Smooth muscle cell (in vitro differentiated cells): Measurements from ENCODE around the gene PRCD. TPM values are rescaled to one million over a fixed set of nuclear protein-coding genes. Genes with fewer than 3 reads are reported as not detected.

Experiments used
- DNase-seq: peaks from one replicate; lab custom pipeline; 2025; ENCODE audit not compliant: unreplicated experiment; lab: John Stamatoyannopoulos, UW
- H2AFZ ChIP-seq: fragments of 200-600 bp; sonication (generic); 2 replicates; pipeline ENCODE4 v1.6.0; 2016; ENCODE audit warnings: antibody characterized with exemption, low read depth, mild to moderate bottlenecking
- H3F3A ChIP-seq: fragments of 200-600 bp; sonication (generic); 2 replicates; pipeline ENCODE4 v1.6.0; 2017; ENCODE audit warnings: antibody characterized with exemption, low read depth
- H3K27ac ChIP-seq: fragments of 200-600 bp; sonication (generic); 2 replicates; pipeline ENCODE4 v1.5.1; 2016; ENCODE audit warnings: low read depth, mild to moderate bottlenecking
- H3K27me3 ChIP-seq: fragments of 200-600 bp; sonication (generic); 2 replicates; pipeline ENCODE4 v1.6.1; 2016; ENCODE audit warnings: low read depth, mild to moderate bottlenecking
- H3K36me3 ChIP-seq: fragments of 200-600 bp; sonication (generic); 2 replicates; pipeline ENCODE4 v1.5.1; 2016; ENCODE audit warnings: low read depth
- H3K4me1 ChIP-seq: fragments of 200-600 bp; sonication (generic); 2 replicates; pipeline ENCODE4 v1.5.1; 2016; ENCODE audit warnings: low read depth
- H3K4me2 ChIP-seq: fragments of 200-600 bp; sonication (generic); 2 replicates; pipeline ENCODE4 v1.6.0; 2016; ENCODE audit warnings: mild to moderate bottlenecking
- H3K4me3 ChIP-seq: fragments of 200-600 bp; sonication (generic); 2 replicates; pipeline ENCODE4 v1.5.1; 2016; ENCODE audit warnings: mild to moderate bottlenecking
- H3K79me2 ChIP-seq: fragments of 200-600 bp; sonication (generic); 2 replicates; pipeline ENCODE4 v1.6.0; 2016; ENCODE audit warnings: low read depth, mild to moderate bottlenecking
- H3K9ac ChIP-seq: fragments of 200-600 bp; sonication (generic); 2 replicates; pipeline ENCODE4 v1.6.0; 2016; ENCODE audit warnings: low read depth
- H3K9me3 ChIP-seq: fragments of 200-600 bp; sonication (generic); replicated peaks from 2 replicates; pipeline ENCODE4 v1.5.1; 2016; ENCODE audit warnings: low read depth
- H4K20me1 ChIP-seq: fragments of 200-600 bp; sonication (generic); 2 replicates; pipeline ENCODE4 v1.6.0; 2016; ENCODE audit warnings: low read depth
- WGBS: methylation state at CpG from one replicate; pipeline ENCODE4 v1.1.7; 2016; ENCODE audit warnings: low lambda C conversion rate; 5-methylcytosine and 5-hydroxymethylcytosine counted together
- polyA plus RNA-seq: library from polyadenylated mRNA; unstranded; fragments of >200 nt; fragmentation: Nextera tagmentation; extraction: Ambion mirVana; gene quantifications from 2 replicates; pipeline ENCODE4 v1.2.1, GENCODE V29; 2016
- total RNA-seq: library from RNA; depleted of rRNA; stranded (reverse); fragments of >200 nt; gene quantifications from 2 replicates; pipeline ENCODE4 v1.2.3, GENCODE V29; 2014
- TF ChIP-seq, protein P1 (sequence below): fragments of 200-600 bp; sonication (generic); IDR thresholded peaks from 2 replicates; pipeline ENCODE4 v1.5.1; 2017; ENCODE audit warnings: borderline replicate concordance, mild to moderate bottlenecking, antibody characterized with exemption; ENCODE audit not compliant: insufficient read depth, poor library complexity, severe bottlenecking

PRCD gene
- total and polyA plus RNA-seq, 2 experiments from 2014 or later: 0.31 to 5.8 TPM

DNA sequence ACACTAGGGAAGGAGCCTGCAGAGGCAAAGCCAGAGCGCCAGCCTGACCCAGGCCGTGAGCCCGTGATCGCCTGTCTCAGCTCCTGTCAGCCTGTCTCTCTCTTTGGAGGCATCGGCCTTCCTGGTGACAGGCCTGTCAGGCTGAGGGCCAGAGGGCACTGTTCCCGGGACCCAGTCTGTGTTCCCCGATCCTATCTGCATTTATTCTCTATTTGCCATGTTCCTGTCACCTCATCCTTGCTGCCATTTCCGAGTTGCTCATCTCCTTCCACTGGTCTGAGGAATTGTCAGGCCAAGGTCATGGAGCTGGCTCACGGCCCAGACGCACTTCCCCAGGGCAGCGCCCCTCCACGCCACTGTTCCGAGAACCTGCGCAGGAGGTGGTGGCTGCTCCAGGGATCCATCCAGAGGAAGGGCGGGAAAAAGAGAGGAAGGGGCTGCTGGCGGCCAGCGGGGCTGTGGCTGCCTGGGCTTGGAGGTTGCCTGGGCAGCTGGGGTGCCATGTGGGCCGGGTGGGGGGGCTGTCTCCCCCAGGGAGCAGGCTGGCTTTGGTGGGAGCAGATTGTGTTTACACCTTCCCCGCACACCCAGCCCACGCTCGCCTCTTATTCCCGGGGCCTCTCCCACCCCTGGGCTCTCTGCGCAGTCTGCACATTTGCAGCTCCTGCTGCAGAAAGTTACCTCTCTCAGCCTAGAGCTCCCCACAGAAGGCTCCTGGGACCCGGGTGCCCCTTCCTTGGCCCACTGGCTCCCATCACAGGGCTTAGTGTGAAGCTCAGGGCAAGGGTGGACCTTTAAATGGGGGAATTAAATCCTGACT lies 4.9 kb downstream of the PRCD start:
- no peaks in the 10 kb centered on the region for H4K20me1 ChIP-seq
- H3K4me1 ChIP-seq: peaks cover 16% of the 10 kb centered on the region
- no peaks in the 10 kb centered on the region for H3K79me2 ChIP-seq
- H3K4me2 ChIP-seq: peak overlapping the region; percentile 75
- peak overlapping the region; percentile 3 for H3K9ac ChIP-seq
- H3K36me3 ChIP-seq: no peaks in the 10 kb centered on the region
- H3K27me3 ChIP-seq: no peaks in the 10 kb centered on the region
- H3F3A ChIP-seq: peaks cover 6% of the 10 kb centered on the region
- no peak overlapping the region for H3K4me3 ChIP-seq
- H3K27ac ChIP-seq: no peak overlapping the region
- DNase-seq: no peak
- H2AFZ ChIP-seq: no peak overlapping the region
- TF ChIP-seq, protein P1, sequence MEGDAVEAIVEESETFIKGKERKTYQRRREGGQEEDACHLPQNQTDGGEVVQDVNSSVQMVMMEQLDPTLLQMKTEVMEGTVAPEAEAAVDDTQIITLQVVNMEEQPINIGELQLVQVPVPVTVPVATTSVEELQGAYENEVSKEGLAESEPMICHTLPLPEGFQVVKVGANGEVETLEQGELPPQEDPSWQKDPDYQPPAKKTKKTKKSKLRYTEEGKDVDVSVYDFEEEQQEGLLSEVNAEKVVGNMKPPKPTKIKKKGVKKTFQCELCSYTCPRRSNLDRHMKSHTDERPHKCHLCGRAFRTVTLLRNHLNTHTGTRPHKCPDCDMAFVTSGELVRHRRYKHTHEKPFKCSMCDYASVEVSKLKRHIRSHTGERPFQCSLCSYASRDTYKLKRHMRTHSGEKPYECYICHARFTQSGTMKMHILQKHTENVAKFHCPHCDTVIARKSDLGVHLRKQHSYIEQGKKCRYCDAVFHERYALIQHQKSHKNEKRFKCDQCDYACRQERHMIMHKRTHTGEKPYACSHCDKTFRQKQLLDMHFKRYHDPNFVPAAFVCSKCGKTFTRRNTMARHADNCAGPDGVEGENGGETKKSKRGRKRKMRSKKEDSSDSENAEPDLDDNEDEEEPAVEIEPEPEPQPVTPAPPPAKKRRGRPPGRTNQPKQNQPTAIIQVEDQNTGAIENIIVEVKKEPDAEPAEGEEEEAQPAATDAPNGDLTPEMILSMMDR: no peak
- WGBS: 74% methylated on average over 23 of the region's 24 CpGs
- H3K9me3 ChIP-seq: no peaks in the 10 kb centered on the region

DNA sequence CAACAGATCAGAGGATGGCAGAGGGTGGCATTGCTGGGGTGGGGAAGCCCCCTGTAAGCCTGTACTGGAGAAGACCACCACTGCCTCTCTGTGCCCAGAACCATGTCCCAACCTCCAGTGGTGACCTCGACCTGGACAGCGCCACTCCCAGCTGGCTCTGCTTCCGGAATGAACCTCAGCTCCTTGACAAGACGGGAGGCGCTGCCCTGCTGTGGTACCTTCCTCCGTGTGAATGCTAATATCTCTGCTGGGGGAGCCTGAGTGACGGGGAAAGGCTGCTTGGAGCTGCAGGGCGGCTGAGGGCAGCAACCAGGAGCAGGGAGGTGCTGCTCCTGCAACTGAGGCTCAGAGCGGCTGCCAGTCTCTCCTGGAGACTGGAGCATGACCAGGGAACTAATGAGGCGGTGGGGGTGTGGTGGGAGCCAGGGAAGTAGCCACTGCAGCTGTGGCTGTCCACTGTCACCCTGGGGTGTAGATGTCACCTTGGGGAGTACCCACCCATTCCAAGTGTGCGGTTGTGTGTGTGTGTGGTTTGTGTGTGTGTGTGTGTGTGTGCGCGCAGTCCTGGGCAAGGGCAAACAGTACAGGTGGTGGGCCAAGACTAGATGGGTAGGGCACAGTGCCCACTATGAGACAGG lies 6.2 kb downstream of the PRCD start:
- no peaks in the 10 kb centered on the region for H3K79me2 ChIP-seq
- no peaks in the 10 kb centered on the region for H4K20me1 ChIP-seq
- no peak overlapping the region for H2AFZ ChIP-seq
- H3F3A ChIP-seq: peaks cover 11% of the 10 kb centered on the region
- TF ChIP-seq, protein P1: no peak
- H3K36me3 ChIP-seq: no peaks in the 10 kb centered on the region
- DNase-seq: no peak
- H3K9ac ChIP-seq: no peak overlapping the region
- no peaks in the 10 kb centered on the region for H3K27me3 ChIP-seq
- H3K4me3 ChIP-seq: no peak overlapping the region
- H3K9me3 ChIP-seq: no peaks in the 10 kb centered on the region
- no peak overlapping the region for H3K4me2 ChIP-seq
- peaks cover 11% of the 10 kb centered on the region for H3K4me1 ChIP-seq
- H3K27ac ChIP-seq: no peak overlapping the region
- WGBS: 85% methylated on average over 13 of the region's 13 CpGs

DNA sequence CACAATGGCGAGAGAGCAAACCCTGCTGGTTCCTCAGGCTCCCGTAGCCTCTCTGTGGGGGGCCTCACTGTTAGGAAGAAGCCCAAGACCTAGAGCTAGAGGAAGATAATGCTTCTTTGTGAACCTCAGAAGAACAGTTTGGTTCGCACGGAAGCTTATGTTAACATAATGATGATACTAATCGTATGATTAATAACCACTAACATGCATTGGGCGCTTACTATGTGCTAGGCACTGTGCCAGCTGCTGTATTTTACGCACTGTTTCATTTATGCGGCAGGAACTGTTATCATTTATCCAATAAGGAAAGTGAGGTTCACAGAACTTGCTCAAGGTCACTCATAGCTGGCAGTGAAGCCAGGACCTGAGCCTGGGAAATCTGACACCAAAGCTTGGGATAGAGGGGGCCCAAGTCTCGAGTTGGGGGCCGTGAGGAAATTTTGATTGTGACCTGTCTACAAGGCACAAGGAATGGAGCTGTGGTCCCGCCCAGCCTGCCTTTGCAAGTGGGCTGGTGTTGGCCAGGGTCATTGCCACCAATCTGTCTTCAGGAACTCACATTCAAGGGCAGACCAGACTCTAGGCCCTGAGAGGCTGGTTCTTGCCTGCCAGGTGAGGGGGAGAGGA lies 6.8 kb downstream of the PRCD start:
- Histone ChIP-seq H2AFZ (no peak overlapping the region), H3K9me3 (no peaks in the 10 kb centered on the region), H3K36me3 (no peaks in the 10 kb centered on the region), H3K27me3 (no peaks in the 10 kb centered on the region), H3K4me1 (peaks cover 13% of the 10 kb centered on the region), H3K4me3 (no peak overlapping the region), H4K20me1 (no peaks in the 10 kb centered on the region), H3F3A (peaks cover 11% of the 10 kb centered on the region), H3K9ac (no peak overlapping the region), H3K4me2 (peak overlapping the region; percentile 25), H3K79me2 (no peaks in the 10 kb centered on the region), H3K27ac (no peak overlapping the region)
- DNase-seq: no peak
- TF ChIP-seq, protein P1: no peak
- WGBS: 76% methylated on average over 11 of the region's 11 CpGs
